ENCODE results near the gene CYP39A1.

DNA sequence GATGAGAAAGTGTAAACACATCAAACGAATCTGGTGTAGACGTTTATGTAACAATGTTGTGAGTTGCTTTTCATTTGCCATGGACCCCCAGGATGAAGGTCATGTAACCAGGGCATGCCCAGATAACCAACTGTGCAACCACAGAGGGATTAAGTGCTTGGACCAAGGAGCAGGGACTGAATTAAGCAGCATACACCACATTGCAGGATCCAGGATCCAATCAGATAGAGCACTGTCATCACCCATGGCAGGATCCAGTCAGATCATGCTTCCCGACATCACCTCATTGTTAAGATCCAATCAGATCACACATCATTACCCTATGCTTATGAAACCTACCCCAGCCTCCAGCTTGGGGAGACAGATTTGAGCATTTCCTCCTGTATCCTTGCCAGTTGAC, 87.1 kb downstream of the CYP39A1 start:
- TF ChIP-seq, protein P1, sequence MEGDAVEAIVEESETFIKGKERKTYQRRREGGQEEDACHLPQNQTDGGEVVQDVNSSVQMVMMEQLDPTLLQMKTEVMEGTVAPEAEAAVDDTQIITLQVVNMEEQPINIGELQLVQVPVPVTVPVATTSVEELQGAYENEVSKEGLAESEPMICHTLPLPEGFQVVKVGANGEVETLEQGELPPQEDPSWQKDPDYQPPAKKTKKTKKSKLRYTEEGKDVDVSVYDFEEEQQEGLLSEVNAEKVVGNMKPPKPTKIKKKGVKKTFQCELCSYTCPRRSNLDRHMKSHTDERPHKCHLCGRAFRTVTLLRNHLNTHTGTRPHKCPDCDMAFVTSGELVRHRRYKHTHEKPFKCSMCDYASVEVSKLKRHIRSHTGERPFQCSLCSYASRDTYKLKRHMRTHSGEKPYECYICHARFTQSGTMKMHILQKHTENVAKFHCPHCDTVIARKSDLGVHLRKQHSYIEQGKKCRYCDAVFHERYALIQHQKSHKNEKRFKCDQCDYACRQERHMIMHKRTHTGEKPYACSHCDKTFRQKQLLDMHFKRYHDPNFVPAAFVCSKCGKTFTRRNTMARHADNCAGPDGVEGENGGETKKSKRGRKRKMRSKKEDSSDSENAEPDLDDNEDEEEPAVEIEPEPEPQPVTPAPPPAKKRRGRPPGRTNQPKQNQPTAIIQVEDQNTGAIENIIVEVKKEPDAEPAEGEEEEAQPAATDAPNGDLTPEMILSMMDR (IDR thresholded peaks at IDR 0.05) = no peak
- no peak for TF ChIP-seq POLR2A (IDR thresholded peaks at IDR 0.05)

Data from body of pancreas (tissue), 4 donors.